ENCODE data around the gene WARS2. TPM values are rescaled to one million over a fixed set of nuclear protein-coding genes. Genes with fewer than 3 reads are reported as not detected.

The WARS2 gene
- 7.9 and 10.4 TPM in 2 replicates for polyA plus RNA-seq (2011; rRNA removed)
- 3.6 and 4.4 TPM in 2 replicates for polyA plus RNA-seq (2012; cell fraction: cytosol; rRNA removed)
- polyA plus RNA-seq (2012; cell fraction: nucleus; rRNA removed), result 3.0 and 5.8 TPM in 2 replicates
- 5.9 to 6.6 TPM (median 6.2 TPM) in 3 replicates for polyA plus RNA-seq (2017; fragmentation: RNase III; extraction: RNeasy Plus Mini Kit Qiagen cat#74134 plus additional on column Dnase treatment)
- 16.4 and 18.2 TPM in 2 replicates for polyA minus RNA-seq (2011; rRNA and poly(A)+ RNA removed)

DNA sequence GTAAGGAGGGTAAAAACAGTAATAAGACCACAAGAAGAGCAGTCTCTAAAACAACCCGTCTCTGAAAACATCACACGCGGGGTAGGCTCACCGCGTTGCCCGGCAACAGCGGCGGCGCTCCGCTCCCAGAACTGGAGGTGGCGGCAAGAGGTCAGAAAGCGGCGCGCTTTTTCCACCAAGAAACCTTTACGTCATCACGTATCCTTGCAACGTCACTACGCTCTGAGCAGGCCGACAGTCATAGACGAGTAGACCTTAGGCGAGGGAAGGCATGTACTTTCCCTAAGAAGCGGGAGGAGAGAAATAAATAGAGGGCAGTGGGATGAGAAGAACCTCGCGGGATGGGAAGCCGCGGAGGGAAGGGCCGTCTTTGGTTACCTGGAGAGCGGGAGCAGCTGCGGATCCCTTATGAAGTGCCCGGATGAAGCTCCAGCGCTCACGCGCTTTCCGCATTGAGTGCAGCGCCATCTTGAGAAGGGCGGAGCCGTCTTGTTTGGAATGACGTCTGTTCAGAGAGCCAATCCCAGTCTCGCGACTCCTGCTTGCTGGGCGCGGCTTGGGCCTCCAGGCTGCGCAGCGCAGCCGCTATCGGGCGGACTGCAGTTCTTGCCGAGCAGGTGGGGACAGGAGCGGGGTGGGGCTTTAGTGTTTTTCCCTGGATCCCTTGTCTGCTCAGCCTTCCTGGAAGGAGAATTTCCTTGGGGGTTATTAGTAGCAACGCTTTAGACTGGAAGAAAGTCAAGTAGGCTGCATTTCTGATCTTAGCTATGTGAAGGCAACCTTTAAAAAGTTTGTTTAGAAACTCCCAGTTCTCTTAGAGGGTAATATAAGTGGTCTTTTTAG lies at the start of gene WARS2:
TSS of gene WARS2 (minus strand) at position 477 of the 843 bp plus-strand sequence. CDS start at position 468, 9 bp downstream.
- Histone ChIP-seq H3K4me3 (peak within 1 kb of the TSS; percentile 74), H3K4me2 (peak within 1 kb of the TSS; percentile 82), H3K9me3 (no peaks in the 10 kb centered on the region), H3K27ac (peak within 1 kb of the TSS; percentile 87 to 92), H3K4me1 (peaks cover 18% of the 10 kb centered on the region; the same call in 2 of the 3 replicates)
- CTCF ChIA-PET, result interaction anchor here (0.6 to 1.5 kb wide), 6 partner anchors 47 to 730 kb away, joined by 3 to 5 read pairs (median 3); no protein-coding TSS in a partner anchor
- 1% methylated on average over 42 of the region's 50 CpGs for WGBS (ENCODE audit: missing lambda C conversion rate)
- FAIRE-seq (no peak), DNase-seq (ENCODE audit: low read depth in 1 of 2, low spot score in 1 of 2) (peak; percentile 65 to 96), ATAC-seq (peak; percentile 99)
- POLR2A ChIA-PET, result interaction anchor here (0.7 to 1.0 kb wide), 3 partner anchors 8 to 232 kb away, joined by 3 read pairs; no protein-coding TSS in a partner anchor
- no peak; the same call in 1 of the 2 replicates for TF ChIP-seq HOXA7 (CRISPR knock-in tag; IDR thresholded peaks at IDR 0.05)
- TF ChIP-seq SREBF2 (IDR thresholded peaks at IDR 0.05), result no peak
- no peak for TF ChIP-seq KDM5A (IDR thresholded peaks at IDR 0.05)
- no peak for TF ChIP-seq BHLHE40 (IDR thresholded peaks at IDR 0.05; ENCODE audit: low read depth, low read length)
- peak; percentile 67; the same call in 1 of the 2 replicates for TF ChIP-seq PHF8 (IDR thresholded peaks at IDR 0.05; ENCODE audit: borderline replicate concordance, low read depth)
- TF ChIP-seq TP53 (CRISPR knock-in tag; IDR thresholded peaks at IDR 0.05), result peak; percentile 68; the same call in 1 of the 2 replicates
- peak; percentile 71 to 84; a peak in 4 of 5 replicates for TF ChIP-seq JUN (IDR thresholded peaks at IDR 0.05)
- TF ChIP-seq HOXB5 (CRISPR knock-in tag; IDR thresholded peaks at IDR 0.05), result peak; percentile 64; the same call in 1 of the 2 replicates
- peak; percentile 73; the same call in 1 of the 2 replicates for TF ChIP-seq MYC (IDR thresholded peaks at IDR 0.05; ENCODE audit: borderline replicate concordance, low read length)
- TF ChIP-seq MAZ (IDR thresholded peaks at IDR 0.05; ENCODE audit: borderline replicate concordance, low read depth, low read length), result no peak
- peak; percentile 61 for TF ChIP-seq POLR2A (IDR thresholded peaks at IDR 0.05; ENCODE audit: low read length)
- no peak for TF ChIP-seq ZNF302 (CRISPR knock-in tag; IDR thresholded peaks at IDR 0.05)
- no peak for TF ChIP-seq CBX2 (IDR thresholded peaks at IDR 0.05; ENCODE audit: borderline replicate concordance, low read depth)
- TF ChIP-seq, protein P1, sequence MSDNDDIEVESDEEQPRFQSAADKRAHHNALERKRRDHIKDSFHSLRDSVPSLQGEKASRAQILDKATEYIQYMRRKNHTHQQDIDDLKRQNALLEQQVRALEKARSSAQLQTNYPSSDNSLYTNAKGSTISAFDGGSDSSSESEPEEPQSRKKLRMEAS (IDR thresholded peaks at IDR 0.05), result peak; percentile 77
- TF ChIP-seq, protein P2, sequence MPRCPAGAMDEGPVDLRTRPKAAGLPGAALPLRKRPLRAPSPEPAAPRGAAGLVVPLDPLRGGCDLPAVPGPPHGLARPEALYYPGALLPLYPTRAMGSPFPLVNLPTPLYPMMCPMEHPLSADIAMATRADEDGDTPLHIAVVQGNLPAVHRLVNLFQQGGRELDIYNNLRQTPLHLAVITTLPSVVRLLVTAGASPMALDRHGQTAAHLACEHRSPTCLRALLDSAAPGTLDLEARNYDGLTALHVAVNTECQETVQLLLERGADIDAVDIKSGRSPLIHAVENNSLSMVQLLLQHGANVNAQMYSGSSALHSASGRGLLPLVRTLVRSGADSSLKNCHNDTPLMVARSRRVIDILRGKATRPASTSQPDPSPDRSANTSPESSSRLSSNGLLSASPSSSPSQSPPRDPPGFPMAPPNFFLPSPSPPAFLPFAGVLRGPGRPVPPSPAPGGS (IDR thresholded peaks at IDR 0.05), result peak; percentile 66; the same call in 1 of the 3 replicates
- TF ChIP-seq, protein P3, sequence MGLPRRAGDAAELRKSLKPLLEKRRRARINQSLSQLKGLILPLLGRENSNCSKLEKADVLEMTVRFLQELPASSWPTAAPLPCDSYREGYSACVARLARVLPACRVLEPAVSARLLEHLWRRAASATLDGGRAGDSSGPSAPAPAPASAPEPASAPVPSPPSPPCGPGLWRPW (IDR thresholded peaks at IDR 0.05), result no peak
- TF ChIP-seq CBX8 (IDR thresholded peaks at IDR 0.05), result no peak
- no peak for TF ChIP-seq CHD2 (IDR thresholded peaks at IDR 0.05; ENCODE audit: low read length, partially characterized antibody)
- 0 out of 2 replicates have a peak, but pooled peaks have one; percentile 16 for TF ChIP-seq RFX5 (IDR thresholded peaks at IDR 0.05)
- TF ChIP-seq, protein P4, sequence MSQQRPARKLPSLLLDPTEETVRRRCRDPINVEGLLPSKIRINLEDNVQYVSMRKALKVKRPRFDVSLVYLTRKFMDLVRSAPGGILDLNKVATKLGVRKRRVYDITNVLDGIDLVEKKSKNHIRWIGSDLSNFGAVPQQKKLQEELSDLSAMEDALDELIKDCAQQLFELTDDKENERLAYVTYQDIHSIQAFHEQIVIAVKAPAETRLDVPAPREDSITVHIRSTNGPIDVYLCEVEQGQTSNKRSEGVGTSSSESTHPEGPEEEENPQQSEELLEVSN (IDR thresholded peaks at IDR 0.05; ENCODE audit: borderline replicate concordance, low read depth), result peak; percentile 63; the same call in 1 of the 2 replicates
- TF ChIP-seq RNF2 (IDR thresholded peaks at IDR 0.05; ENCODE audit: borderline replicate concordance, low read depth), result no peak
- no peak for TF ChIP-seq MAFK (IDR thresholded peaks at IDR 0.05; ENCODE audit: partially characterized antibody)
- TF ChIP-seq CHD4 (IDR thresholded peaks at IDR 0.05; ENCODE audit: borderline replicate concordance), result no peak
- TF ChIP-seq FOXS1 (CRISPR knock-in tag; IDR thresholded peaks at IDR 0.05), result no peak
- no peak for TF ChIP-seq ZSCAN20 (CRISPR knock-in tag; IDR thresholded peaks at IDR 0.05)
- no peak for TF ChIP-seq FOSL2 (IDR thresholded peaks at IDR 0.05)
- no peak for TF ChIP-seq FOSL2 (CRISPR knock-in tag; IDR thresholded peaks at IDR 0.05)
- TF ChIP-seq HDAC2 (IDR thresholded peaks at IDR 0.05), result no peak
- no peak; the same call in 1 of the 2 replicates for TF ChIP-seq HOXB13 (CRISPR knock-in tag; IDR thresholded peaks at IDR 0.05; ENCODE audit: low read depth)
- no peak for TF ChIP-seq NFE2L2 (conservative IDR thresholded peaks at IDR 0.05; ENCODE audit: low read length)
- TF ChIP-seq EHMT2 (IDR thresholded peaks at IDR 0.05; ENCODE audit: low read depth), result no peak
- TF ChIP-seq, protein P5, sequence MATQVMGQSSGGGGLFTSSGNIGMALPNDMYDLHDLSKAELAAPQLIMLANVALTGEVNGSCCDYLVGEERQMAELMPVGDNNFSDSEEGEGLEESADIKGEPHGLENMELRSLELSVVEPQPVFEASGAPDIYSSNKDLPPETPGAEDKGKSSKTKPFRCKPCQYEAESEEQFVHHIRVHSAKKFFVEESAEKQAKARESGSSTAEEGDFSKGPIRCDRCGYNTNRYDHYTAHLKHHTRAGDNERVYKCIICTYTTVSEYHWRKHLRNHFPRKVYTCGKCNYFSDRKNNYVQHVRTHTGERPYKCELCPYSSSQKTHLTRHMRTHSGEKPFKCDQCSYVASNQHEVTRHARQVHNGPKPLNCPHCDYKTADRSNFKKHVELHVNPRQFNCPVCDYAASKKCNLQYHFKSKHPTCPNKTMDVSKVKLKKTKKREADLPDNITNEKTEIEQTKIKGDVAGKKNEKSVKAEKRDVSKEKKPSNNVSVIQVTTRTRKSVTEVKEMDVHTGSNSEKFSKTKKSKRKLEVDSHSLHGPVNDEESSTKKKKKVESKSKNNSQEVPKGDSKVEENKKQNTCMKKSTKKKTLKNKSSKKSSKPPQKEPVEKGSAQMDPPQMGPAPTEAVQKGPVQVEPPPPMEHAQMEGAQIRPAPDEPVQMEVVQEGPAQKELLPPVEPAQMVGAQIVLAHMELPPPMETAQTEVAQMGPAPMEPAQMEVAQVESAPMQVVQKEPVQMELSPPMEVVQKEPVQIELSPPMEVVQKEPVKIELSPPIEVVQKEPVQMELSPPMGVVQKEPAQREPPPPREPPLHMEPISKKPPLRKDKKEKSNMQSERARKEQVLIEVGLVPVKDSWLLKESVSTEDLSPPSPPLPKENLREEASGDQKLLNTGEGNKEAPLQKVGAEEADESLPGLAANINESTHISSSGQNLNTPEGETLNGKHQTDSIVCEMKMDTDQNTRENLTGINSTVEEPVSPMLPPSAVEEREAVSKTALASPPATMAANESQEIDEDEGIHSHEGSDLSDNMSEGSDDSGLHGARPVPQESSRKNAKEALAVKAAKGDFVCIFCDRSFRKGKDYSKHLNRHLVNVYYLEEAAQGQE (IDR thresholded peaks at IDR 0.05), result peak; percentile 50
- no peak for TF ChIP-seq ZFP36 (IDR thresholded peaks at IDR 0.05; ENCODE audit: borderline replicate concordance, partially characterized antibody)
